HG03060 (cell line): ENCODE data around the gene HS3ST3B1.

Source experiments
- ATAC-seq: cut with Tn5 transposase; IDR thresholded peaks from one replicate; pipeline ENCODE4 v1.9.1; 2021; ENCODE audit warnings: low read depth, moderate number of reproducible peaks; ENCODE audit not compliant: unreplicated experiment

Gene HS3ST3B1

GRCh38 chr17:14300575-14301278 is at the start of gene HS3ST3B1:
Gene HS3ST3B1 (plus strand): TSS chr17:14301081. CDS start chr17:14301519, 438 bp downstream.
- peak; percentile 77 for ATAC-seq

GRCh38 chr17:14261406-14261805 is 39.5 kb upstream of the HS3ST3B1 start:
- ATAC-seq: no peak

- no peak for ATAC-seq
These were observed 32.6 kb upstream of the HS3ST3B1 start for GRCh38 chr17:14268264-14268663.

- no peak for ATAC-seq
These were observed 31.4 kb upstream of the HS3ST3B1 start for GRCh38 chr17:14269473-14269872.

- no peak for ATAC-seq
These were observed 30.4 kb upstream of the HS3ST3B1 start for GRCh38 chr17:14270508-14270907.

- no peak for ATAC-seq
These were observed 24.2 kb upstream of the HS3ST3B1 start for GRCh38 chr17:14276535-14277250.

- ATAC-seq: no peak
These were observed 19.4 kb upstream of the HS3ST3B1 start for GRCh38 chr17:14281530-14281929.

GRCh38 chr17:14282726-14283125 is 18.2 kb upstream of the HS3ST3B1 start:
- ATAC-seq: no peak

- no peak for ATAC-seq
These were observed 11.7 kb upstream of the HS3ST3B1 start for GRCh38 chr17:14289162-14289561.

GRCh38 chr17:14294876-14295275 is 6.0 kb upstream of the HS3ST3B1 start:
- no peak for ATAC-seq

- no peak for ATAC-seq
These were observed 5.2 kb upstream of the HS3ST3B1 start for GRCh38 chr17:14295676-14296075.

- ATAC-seq: no peak
These were observed 4.5 kb upstream of the HS3ST3B1 start for GRCh38 chr17:14296166-14296910.

GRCh38 chr17:14297161-14297851 is 3.6 kb upstream of the HS3ST3B1 start:
- ATAC-seq: no peak

GRCh38 chr17:14298221-14298946 is 2.5 kb upstream of the HS3ST3B1 start:
- ATAC-seq: no peak

- no peak for ATAC-seq
These were observed 2.0 kb upstream of the HS3ST3B1 start for GRCh38 chr17:14298947-14299279.

- ATAC-seq: no peak
These were observed 1.4 kb upstream of the HS3ST3B1 start for GRCh38 chr17:14299280-14300141.

GRCh38 chr17:14301279-14302090 is 604 bp downstream of the HS3ST3B1 start:
- ATAC-seq: no peak

- no peak for ATAC-seq
These were observed 1.2 kb downstream of the HS3ST3B1 start for GRCh38 chr17:14302091-14302430.
